Activated CD4-positive, alpha-beta T cell treated with anti-CD3 and anti-CD28 coated beads, Interleukin-2, amount 50 U/mL, for 48 hours (primary cell): ENCODE results near the gene DICER1.
"Not testable (repeated sequence)": the region's sequence is repeated elsewhere in the genome, so short reads cannot be mapped to it uniquely, and the experiment has no call there.

Experiments used
- DNase-seq, 2 experiments: peaks; one replicate each; pipeline ENCODE4 v3.0.0-alpha.2; 2020

The DICER1 gene, protein sequence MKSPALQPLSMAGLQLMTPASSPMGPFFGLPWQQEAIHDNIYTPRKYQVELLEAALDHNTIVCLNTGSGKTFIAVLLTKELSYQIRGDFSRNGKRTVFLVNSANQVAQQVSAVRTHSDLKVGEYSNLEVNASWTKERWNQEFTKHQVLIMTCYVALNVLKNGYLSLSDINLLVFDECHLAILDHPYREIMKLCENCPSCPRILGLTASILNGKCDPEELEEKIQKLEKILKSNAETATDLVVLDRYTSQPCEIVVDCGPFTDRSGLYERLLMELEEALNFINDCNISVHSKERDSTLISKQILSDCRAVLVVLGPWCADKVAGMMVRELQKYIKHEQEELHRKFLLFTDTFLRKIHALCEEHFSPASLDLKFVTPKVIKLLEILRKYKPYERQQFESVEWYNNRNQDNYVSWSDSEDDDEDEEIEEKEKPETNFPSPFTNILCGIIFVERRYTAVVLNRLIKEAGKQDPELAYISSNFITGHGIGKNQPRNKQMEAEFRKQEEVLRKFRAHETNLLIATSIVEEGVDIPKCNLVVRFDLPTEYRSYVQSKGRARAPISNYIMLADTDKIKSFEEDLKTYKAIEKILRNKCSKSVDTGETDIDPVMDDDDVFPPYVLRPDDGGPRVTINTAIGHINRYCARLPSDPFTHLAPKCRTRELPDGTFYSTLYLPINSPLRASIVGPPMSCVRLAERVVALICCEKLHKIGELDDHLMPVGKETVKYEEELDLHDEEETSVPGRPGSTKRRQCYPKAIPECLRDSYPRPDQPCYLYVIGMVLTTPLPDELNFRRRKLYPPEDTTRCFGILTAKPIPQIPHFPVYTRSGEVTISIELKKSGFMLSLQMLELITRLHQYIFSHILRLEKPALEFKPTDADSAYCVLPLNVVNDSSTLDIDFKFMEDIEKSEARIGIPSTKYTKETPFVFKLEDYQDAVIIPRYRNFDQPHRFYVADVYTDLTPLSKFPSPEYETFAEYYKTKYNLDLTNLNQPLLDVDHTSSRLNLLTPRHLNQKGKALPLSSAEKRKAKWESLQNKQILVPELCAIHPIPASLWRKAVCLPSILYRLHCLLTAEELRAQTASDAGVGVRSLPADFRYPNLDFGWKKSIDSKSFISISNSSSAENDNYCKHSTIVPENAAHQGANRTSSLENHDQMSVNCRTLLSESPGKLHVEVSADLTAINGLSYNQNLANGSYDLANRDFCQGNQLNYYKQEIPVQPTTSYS (N-terminal part only)

DNA sequence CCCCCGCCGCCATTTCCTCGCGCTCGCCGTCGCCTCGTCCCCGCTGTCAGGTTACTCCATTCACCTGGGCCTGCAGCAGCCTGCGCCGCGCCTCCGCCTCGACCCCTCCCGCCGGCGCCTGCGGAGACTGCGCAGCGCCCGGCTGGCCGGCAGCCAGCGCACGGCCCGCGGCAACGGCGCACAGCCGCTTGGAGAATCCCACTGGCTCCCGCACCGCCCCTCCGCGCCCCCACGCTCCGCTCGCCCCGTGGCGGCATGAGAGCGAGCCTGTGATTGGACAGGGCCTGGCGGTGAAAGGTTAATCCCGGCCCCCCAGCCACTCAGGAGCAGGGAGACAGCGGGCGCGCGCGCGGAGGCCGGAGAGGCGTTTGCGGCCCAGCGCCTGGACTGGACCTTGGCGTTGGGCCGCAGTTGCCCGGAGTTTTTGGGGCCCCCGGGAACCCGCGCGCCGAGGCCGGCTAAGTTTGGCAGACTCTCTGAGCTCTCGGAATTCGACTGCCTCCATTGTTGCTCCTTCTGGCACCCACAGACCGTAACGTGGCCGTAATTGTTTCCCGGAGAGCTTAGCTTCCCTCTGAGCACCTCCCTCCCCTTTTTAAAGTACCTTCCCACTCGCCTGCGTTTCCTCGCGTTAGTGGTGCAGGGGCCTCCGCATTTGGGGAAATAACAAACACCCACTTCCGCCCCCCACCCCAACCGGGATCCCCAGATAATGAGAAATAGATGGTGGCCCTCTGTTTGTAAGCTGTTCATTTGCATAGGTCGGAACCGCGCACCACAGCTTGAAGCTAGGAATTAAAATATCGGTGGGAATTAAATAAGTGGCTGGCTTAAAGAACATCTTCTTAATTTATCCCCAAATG is at the start of gene DICER1:
Gene DICER1, minus strand, starts transcription at position 203 of the 863 bp plus-strand sequence. CDS start 24,071 bp downstream, outside the sequence.
- DNase-seq: peak; percentile 96 to 97

DNA sequence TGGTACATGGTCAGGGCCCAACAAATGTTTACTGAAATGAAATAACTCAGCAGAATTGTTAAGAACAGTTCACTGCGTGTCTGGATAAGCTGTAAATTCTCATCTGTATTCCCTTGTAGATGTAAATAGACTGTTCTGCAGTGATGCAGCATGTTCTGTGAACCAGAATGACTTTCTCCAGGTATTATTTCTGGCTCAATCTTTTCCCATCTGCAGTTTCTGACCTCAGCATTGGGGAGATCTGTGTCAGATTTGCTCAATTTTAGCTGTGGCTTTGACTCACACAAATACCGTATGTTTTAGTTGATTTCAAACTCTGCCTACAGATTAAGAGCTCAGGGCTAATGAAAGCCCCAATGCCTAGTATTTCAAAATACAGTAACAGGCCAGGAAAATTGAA is 49.2 kb upstream of the DICER1 start:
- DNase-seq: no peak

DNA sequence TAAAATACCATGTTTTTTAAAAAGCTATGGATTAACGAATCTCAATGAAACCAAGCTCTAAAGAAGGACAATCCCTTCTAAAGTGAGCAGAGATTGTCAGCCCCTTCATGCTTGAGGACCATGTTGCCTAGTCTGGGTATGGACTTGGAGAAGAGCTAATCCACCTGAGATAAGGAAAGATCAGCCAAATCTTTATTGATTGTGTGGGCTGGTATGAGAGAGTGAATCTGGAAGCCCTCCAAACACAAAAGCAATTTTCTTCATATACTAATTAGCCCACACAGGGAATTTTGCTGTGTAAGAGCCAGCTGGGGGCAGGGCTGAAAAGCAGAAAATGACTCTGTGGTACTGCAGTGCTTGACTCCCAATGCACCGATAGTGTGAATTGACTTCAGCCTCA is 47.4 kb upstream of the DICER1 start:
- no peak for DNase-seq

DNA sequence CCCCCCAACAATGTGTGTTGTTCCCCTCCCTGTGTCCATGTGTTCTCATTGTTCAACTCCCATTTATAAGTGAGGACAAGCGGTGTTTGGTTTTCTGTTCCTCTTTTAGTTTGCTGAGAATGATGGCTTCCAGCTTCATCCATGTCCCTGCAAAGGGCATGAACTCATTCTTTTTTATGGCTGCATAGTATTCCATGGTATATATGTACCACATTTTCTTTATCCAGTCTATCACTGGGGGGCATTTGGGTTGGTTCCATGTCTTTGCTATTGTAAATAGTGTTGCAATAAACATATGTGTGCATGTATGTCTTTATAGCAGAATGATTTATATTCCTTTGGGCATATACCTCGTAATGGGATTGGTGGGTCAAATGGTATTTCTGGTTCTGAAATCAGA is 44.4 kb upstream of the DICER1 start:
- DNase-seq: not testable (repeated sequence)

DNA sequence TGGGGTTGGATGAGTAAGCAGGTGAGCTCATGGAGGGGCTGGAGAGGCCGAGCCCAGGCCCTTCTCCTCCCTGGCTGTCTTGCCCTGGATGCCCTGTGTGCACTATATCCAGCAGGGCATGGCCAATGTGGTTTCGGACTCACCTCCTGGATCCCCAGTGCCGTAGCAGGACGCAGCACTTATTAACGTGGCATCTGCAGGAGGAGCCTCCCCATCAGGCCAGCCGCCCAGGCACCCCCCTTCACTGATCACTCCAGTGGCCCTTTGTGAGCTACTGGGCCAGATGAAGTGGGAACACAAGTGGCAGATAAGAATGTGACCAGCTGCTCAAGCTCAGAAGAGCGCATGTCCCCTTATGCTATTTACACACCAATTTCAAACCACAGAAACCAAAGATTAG is 43.1 kb upstream of the DICER1 start:
- DNase-seq: no peak

DNA sequence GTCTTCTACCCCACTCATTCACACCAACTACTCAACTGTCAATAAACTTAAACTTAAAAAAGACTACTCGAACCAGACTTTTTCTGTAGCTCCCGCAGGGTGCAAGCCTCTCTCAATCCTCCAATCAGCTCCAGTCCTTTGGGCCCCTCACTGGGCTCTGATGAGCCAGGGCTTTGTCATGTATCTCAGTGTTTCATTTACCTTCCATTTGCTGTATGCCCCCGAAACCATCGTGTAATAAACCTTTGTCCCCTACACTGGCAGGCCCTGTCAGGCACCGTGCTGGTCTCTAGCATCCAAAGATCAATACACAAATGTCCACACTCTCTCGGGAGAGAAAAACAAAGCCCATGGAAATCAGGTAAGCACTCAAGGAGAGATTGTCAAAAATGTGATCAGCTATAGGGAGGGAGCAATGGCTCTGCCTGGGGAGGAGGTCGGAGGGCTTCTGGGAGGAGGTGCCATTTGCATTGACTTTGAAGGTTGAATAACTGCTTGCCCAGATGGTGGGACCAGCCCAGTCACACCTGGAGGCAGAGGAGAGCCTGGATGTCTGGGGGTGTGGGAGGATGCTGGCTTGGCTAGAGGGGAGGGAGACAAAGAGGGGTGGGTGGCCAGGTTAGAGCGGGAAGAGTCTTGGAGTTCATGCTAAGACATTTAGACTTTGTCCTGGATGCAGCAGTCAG is 42.1 kb upstream of the DICER1 start:
- no peak for DNase-seq

DNA sequence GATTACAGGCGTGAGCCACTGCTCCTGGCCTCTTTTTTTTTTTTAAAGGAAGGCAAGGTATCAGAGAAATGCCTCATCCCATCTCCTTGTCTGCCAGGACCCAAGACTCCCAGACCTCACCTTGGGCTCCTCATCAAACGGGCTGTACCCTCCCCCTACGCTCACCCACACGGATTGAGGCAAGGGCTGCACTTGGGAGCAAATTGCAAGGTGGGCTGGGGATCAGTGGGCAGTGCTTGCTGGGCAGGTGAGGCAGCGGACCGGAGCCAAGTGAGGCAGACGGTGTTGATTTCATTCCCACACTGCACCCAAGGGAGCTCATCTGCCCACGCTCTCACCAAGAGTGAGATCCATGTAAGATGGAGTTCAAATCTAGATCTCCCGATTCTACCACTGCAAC is 41.0 kb upstream of the DICER1 start:
- no peak for DNase-seq

DNA sequence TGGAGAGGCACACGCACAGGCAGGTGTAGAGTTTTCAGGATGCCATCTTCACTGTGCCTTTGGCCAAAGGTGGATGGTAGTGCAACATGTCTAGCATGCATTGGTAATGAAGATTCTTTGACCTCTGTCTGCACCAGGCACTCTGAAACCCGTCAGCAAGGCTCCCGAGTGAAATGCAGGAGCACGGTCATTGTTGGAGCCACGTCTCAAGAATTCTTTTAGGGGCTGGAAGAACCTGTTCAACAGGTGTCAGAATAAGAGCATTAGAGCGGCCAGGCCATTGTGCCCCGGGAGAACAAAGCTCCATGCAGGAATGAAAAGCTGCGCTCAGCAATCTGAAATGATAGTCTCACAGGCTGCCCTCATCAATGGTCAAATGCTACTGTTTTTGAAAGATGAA is 40.2 kb upstream of the DICER1 start:
- DNase-seq: no peak

DNA sequence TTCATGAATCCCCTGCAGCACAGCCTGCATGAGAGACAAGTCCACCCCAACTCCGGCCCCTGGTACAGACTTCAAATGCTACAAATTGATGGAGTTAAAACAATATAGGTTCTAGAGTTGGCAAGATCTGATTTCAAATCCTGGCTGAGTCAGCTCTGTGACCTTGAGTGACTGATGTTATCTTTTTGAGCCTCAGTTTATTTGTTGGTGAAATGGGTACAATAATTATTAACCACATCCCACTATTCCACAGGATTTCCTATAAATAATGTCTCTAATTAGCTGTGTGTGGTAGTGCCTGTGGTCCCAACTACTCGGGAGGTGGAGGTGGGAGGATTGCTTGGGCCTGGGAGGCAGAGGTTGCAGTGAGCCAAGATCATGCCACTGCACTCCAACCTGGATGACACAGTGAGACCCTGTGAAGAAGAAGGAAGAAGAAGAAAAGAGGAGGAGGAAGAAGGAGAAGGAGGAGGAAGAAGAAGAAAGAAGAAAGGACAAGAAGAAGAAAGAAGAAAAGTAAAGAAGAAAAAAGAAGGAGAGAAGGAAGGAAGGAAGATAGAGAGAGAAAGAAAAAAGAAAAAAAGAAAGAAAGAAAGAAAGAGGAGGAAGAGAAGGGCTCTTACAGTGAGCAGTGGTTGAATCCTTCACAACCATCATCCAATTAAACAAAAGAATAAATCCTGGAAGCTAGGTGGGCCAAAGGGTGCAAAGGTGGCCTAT is 39.7 kb upstream of the DICER1 start:
- DNase-seq: no peak

DNA sequence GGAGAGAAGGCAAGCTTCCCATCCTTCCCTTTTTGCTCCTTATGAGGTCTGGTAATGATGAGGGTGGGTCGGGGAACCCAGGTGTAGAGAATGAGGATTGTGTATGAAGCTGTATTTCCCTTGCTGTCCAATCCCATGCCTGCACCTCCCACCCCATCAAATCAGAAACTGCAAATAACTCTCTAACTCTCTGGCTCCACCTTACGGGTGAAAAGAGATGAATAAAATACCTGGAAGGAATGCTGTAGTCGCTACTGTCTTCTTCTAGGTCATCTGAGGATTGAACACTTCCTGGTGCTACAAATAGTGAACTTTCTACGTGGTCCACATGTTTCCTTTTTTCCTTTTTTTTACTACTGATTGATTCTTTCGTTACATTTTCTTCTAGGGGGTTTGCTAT is 38.9 kb upstream of the DICER1 start:
- DNase-seq: no peak

DNA sequence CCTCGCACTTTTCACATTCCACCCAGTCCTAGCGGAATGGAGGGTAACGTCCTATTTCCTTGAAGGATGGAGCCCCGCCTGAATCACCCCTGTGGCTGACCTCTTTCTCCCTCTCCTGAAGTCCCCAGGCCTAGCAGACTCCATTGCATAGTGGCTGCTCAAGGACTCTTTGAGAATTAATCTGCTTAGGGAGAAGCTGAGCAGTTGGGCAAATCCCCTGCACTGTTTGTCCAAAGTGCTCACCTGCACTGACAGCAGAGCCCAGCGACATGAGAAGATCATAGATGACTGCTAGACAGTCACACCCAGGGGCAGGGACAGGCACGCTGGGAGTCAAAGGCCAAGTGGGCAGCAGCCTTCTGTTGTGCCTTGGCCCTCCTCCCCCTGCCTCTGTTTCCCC is 37.7 kb upstream of the DICER1 start:
- DNase-seq: no peak

DNA sequence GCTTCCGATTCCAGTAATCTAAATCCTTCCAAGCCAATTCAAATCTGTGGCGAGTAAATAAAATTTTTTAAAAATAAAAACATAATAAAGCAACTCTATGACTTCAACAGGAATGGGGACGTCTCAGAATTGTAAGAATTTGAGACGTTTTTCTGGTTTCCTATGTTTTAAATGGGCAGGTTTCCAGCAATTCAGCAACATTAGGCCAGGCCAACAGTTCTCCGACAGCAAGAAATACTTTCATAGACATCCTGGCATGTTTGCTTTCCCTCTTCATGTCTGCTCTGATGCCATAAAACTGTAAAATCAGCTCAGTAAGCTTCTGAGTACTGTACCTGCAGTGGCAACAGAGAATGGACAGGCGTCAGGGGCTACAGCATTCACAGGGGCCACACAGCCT is 35.8 kb upstream of the DICER1 start:
- no peak for DNase-seq

DNA sequence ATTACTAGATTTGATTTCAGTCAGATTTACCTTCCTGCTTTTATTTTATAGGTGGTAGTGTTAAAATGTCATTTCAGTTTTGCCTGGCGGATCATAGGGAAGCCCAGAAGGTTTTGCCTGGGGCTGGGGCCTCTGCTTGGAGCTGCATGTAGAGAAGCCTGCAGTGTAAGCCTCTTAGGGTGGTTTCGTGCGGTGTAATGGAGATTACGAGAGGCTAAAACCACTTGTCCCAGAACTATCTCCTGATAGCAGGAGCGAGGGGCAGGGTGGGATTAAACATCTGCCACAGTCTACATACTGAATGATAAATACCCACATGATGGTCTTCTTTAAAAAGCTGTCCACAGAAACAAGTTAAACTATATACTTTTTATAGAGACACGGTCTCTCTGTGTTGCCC is 35.0 kb upstream of the DICER1 start:
- no peak for DNase-seq

DNA sequence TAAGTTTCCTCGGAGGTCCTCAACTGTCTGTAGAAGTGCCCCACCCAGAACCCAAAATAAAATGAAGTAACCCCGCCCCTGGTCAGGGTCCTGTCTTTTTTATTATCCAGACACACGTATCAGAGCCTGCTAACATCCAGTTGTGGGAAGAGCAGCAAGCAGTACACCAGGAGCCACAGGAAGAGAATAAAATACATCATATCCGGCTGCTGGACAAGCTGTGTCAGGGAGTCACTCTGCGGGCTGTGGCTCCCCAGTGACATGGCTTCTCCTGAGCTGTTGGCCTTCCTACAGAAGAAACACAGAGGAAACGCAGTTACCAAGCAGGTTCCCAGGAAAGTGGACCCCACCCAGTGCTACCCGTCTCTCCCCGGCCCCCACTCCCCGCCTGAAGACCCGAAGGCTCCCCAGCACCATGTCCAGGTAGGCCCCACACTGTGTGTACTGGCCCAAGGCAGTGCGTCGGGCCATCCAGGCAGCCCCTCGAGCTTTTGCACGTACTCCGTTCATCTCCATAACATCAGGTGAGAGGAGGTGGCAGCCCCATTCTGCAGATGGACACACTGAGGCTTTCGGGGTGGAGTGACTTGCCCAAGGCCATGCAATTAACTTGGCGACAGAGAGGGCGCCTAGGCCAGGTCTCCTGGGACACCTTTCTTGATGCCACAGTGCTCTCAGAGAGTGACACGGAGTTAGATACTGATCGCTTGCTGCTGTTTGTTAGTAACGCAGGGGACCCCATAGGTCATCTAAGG is 34.3 kb upstream of the DICER1 start:
- DNase-seq: no peak

DNA sequence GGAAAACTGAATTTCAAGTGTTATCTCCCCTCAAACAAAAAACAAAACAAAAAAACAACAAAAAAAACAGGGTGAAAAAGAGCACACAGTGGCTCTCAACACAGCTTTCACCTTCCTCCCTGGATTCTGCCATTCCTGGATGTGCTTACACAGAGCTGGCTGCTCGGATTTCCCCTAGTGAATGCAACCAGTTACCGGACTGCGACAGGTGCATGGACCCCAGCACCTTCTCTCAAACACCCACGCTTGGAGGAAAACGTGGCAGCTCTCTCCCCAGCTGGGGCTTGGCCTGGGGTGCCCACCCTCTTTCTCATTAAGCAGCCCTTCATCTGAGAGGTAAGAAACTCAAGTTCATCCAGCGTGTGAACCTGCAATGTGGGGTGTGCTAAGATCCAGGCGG is 33.5 kb upstream of the DICER1 start:
- no peak for DNase-seq

DNA sequence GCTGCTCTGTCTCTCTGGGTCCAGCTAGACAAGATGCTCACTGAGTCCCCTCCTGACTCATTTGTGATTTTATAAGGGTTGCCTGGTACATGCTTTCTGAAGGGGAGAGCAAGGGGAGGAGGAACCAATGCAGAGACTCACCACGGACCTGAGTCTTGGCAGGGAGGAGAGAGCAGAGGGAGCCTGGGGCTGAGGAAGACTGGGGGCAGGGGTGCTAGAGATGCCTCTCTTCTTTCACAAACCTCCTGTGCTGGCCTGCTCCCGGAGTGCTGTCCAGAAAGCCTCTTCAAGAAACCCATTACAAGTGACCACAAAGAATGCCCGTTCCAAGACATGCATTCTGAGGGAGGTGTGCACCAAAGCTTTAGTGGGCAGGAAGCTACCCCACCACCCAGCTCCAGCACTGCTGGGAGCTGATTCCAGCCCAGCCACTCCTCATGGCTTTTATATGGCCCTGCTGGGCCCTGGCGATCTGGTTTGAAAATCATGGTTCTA is 33.1 kb upstream of the DICER1 start:
- DNase-seq: no peak

DNA sequence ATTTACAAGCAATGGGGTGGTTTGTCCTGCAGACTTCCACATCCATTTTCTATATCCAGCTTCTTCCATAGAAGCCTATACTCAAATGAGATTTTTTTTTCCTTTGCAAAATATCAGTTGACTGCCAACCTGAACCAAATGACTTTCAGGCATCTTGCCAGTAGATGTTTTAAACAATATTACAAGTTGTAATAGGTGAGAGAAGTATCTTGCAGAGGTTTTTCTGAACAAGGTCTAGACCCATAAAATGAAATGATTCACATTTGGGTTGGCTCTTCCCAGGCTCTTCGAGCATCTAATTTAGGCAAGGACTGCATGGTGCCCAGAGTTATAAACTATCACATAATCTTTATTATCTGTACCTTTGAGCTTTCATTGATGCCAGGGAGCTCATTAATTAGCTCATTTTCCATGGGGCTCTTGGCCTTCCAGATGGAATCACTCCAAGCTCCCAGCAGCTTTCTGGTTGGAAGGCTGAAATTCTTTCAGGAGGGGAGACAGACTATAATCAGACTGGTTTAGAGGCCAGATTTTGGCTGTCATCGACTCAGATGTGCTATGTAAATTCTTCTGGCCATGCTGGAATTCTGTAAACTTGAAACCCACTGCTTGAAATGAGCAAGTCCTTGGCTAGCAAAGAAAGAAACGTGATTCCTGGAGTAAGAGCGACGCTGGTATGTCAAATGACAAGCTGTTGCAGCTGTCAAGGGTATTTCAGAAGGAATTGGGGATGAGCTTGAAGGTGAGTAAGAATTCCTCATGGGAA is 32.2 kb upstream of the DICER1 start:
- DNase-seq: no peak

DNA sequence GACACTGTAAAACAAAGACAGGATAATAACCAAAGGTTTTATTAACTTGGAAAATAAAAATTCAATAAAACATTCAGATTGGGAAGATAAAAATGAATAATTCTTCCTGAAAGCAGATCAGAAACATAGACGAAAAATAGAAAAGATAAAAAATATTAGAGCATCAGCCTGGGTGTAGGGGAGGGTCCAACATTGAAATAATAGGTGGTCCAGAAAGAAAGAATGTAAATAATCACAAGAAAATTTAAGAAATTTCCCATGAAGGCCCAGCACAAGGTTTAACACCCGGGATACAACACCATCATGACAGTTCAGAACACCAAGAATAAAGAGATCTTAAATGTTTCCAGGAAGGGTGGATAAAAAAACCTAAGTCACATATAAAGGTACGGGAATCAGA is 31.1 kb upstream of the DICER1 start:
- DNase-seq: no peak

DNA sequence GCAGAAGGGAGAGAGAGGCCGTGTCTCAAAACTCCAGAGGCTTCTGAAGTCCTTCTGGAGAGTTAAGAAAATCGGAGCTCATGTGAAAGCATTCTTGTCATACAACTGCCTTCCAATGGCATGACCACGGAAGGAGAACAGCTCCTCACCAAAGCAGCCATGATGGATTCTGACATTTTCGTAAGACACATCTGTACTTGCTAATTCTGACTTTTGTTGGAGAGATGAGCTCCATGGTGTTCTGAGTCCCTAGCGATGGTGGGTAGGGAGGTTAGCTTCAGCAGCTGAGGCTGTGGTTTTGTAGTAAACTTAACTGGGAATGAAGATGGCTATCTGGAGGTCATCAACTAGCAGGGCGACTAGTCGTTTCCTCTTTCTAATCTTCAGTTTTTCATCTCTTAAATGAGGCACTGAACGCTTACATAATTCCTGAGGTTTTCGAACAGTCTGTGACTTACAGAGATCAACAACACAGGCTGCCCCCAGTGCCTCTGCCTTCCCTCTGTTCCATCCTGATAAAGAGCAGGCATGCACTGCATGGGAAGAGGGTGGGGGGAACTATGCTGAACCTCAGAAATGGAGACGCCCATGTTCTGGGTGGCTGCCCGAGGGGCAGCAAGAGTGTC is 28.6 kb upstream of the DICER1 start:
- DNase-seq: no peak
